Central memory CD8-positive, alpha-beta T cell (primary cell): ENCODE data around the gene PER2.
A peak's percentile ranks its signal among the peaks of the same experiment; 100 is the strongest.

ENCODE experiments used
- ATAC-seq: fragments of 150-1000 bp; cut with Tn5 transposase; replicated peaks from 2 replicates; pipeline ENCODE4 v1.10.0; 2022; ENCODE audit warnings: mild to moderate bottlenecking, moderate FRiP score, moderate number of reproducible peaks; ENCODE audit not compliant: poor library complexity, severe bottlenecking; ENCODE audit errors: extremely low read depth
- DNase-seq, 2 donors: peaks; one replicate each; pipeline ENCODE4 v3.0.0; 2021; ENCODE audit warnings: low spot score in 2 of 2
- H3K27ac Mint-ChIP-seq: one replicate; pipeline ENCODE4 v1.8.0; 2022; ENCODE audit warnings: low read depth, mild to moderate bottlenecking, moderate library complexity, mixed read lengths
- H3K27me3 Mint-ChIP-seq: one replicate; pipeline ENCODE4 v1.8.0; 2022; ENCODE audit warnings: mixed read lengths
- H3K36me3 Mint-ChIP-seq: one replicate; pipeline ENCODE4 v1.8.0; 2022; ENCODE audit warnings: mild to moderate bottlenecking, moderate library complexity, mixed read lengths; ENCODE audit not compliant: insufficient read depth
- H3K4me1 Mint-ChIP-seq: one replicate; pipeline ENCODE4 v1.8.0; 2022; ENCODE audit warnings: mixed read lengths
- H3K4me3 Mint-ChIP-seq: one replicate; pipeline ENCODE4 v1.8.0; 2022; ENCODE audit warnings: mild to moderate bottlenecking, moderate library complexity, mixed read lengths
- H3K9me3 Mint-ChIP-seq: one replicate; pipeline ENCODE4 v1.8.0; 2022; ENCODE audit warnings: mixed read lengths

Gene PER2

DNA sequence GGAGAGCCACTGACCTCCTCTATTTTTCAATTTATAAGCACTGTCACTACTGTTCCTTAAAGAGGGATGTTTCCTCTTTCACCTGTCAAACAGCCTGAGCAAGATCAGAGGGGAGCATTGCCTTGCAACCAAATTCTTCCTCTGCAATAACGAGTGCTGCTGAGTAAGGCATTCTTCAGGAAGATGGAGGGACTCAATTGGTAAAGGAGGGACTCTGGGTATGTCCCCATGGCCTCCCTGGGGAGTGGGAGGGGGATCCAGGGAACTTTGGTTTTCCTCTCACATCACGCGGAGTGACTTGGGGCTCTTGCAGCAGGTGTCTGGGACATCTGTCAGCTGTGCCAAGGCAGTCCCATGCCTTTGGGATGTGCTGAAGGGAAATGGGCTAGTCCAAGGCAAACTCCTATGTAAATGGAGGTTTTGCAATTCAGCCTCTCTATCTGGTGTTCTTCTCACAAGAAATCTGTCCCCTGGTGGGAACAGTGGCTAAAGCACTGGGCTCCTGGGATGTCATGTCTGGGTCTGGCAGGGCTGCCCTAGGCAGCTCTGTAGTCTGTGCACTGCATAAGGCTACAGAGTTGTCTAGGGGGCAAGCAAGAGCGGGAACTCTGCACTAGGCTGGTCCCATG lies 34.2 kb downstream of the PER2 start:
- Mint-ChIP-seq H3K4me3 (no peak overlapping the region), H3K9me3 (no peaks in the 10 kb centered on the region), H3K27me3 (no peaks in the 10 kb centered on the region), H3K4me1 (no peaks in the 10 kb centered on the region), H3K36me3 (peaks cover 17% of the 10 kb centered on the region), H3K27ac (no peak overlapping the region)
- ATAC-seq (no peak), DNase-seq (no peak)

DNA sequence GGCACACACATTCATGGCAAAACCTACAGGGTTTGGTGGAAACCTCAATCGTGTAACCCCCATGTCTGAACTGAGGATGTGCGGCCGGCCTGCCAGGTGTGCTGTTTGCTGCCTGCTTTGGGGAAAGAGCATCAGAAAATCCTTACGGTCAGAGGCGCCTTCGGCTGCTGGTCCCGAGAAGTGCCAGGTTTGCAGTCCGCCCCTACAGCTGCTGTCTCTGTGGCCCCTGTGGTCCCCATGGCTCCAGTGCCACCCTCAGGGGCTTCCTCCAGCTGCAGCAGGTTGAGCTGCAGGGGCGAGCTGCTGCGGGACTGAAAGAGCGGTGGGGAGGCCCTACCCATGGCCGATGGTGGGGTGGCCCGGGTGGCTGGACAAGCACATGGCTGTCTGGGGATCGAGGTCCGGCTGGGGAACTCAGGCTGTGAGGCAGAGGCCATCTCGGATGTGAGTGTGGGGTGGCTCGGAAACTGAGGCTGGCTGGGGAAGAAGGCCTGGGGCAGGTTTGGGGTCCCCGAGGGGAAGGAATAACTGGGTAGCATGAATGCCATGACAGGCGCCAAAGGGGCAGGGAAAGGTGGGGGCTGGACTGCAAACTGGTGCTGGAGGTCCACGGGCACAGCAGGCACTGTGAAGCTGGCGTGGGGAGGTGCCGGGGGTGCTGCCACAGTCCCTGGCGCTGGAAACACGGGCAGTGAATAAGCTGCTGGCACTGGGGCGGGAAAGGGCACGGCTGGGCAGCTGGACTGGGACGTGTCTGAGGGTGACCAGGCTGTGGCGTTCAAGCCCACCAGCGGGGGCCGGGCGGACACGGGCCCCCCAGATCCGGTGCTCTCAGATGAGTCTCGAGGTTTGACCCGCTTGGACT lies 35.4 kb downstream of the PER2 start:
- Mint-ChIP-seq H3K9me3 (no peaks in the 10 kb centered on the region), H3K4me3 (no peak overlapping the region), H3K27ac (no peak overlapping the region), H3K36me3 (peaks cover 17% of the 10 kb centered on the region), H3K4me1 (no peaks in the 10 kb centered on the region), H3K27me3 (no peaks in the 10 kb centered on the region)
- DNase-seq = no peak
- no peak for ATAC-seq

DNA sequence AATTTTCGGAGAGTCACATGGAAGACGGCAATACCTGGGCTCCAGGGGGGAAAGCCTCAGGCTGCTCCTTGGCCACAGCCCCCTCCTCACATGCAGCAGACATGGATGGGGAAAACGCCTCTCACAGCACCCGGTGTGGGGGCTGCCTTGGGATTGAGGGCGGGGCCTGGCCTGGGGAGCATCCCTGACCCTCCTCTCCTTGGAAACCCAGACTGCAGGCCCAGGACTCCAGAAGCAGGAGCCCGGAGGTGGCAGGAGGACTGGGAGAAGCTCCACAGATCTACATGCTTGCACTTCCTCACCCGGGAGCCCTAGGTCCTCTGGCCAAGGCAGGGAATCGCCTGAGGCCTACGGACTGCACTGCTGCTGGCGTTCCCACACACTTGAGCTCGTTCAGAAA lies 36.4 kb downstream of the PER2 start:
- DNase-seq (no peak), ATAC-seq (no peak)
- peaks cover 15% of the 10 kb centered on the region for H3K36me3 Mint-ChIP-seq
- H3K4me3 Mint-ChIP-seq = no peak overlapping the region
- H3K9me3 Mint-ChIP-seq = no peaks in the 10 kb centered on the region
- no peaks in the 10 kb centered on the region for H3K27me3 Mint-ChIP-seq
- no peaks in the 10 kb centered on the region for H3K4me1 Mint-ChIP-seq
- H3K27ac Mint-ChIP-seq = no peak overlapping the region

- no peak for DNase-seq
- ATAC-seq = no peak
- H3K27me3 Mint-ChIP-seq = no peaks in the 10 kb centered on the region
- peaks cover 13% of the 10 kb centered on the region for H3K36me3 Mint-ChIP-seq
- no peaks in the 10 kb centered on the region for H3K4me1 Mint-ChIP-seq
- no peak overlapping the region for H3K4me3 Mint-ChIP-seq
- H3K27ac Mint-ChIP-seq = no peak overlapping the region
- no peaks in the 10 kb centered on the region for H3K9me3 Mint-ChIP-seq
Observed at GRCh38 chr2:238251331-238251730, 37.1 kb downstream of the PER2 start.

DNA sequence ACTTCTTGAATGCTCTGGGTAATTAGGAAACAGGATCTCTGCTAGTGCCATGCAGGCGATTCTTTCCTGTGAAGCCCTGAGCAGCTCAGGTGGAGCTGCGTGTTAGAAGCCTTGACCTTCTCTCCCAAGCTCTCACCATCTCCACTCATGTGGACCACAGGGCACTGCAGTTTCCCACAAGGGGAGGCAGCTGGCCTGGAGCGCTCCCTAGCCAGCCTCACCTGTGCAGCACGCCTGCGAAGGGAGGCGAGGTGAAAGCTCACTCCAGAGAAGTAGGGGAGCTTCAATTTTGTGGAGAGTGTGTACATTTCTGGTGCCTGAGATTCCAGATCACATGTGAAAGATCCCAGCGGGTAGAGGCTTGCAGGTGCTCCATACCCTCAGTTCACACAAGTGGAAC lies 37.5 kb downstream of the PER2 start:
- Mint-ChIP-seq H3K27me3 (no peaks in the 10 kb centered on the region), H3K27ac (no peak overlapping the region), H3K36me3 (peaks cover 13% of the 10 kb centered on the region), H3K4me3 (no peak overlapping the region), H3K4me1 (no peaks in the 10 kb centered on the region), H3K9me3 (no peaks in the 10 kb centered on the region)
- DNase-seq (no peak), ATAC-seq (no peak)

GRCh38 chr2:238247841-238248453 lies 40.5 kb downstream of the PER2 start:
- no peak for DNase-seq
- peaks cover 11% of the 10 kb centered on the region for H3K36me3 Mint-ChIP-seq
- no peaks in the 10 kb centered on the region for H3K4me1 Mint-ChIP-seq
- H3K4me3 Mint-ChIP-seq = no peak overlapping the region
- no peaks in the 10 kb centered on the region for H3K27me3 Mint-ChIP-seq
- no peak overlapping the region for H3K27ac Mint-ChIP-seq
- no peak for ATAC-seq
- H3K9me3 Mint-ChIP-seq = no peaks in the 10 kb centered on the region

DNA sequence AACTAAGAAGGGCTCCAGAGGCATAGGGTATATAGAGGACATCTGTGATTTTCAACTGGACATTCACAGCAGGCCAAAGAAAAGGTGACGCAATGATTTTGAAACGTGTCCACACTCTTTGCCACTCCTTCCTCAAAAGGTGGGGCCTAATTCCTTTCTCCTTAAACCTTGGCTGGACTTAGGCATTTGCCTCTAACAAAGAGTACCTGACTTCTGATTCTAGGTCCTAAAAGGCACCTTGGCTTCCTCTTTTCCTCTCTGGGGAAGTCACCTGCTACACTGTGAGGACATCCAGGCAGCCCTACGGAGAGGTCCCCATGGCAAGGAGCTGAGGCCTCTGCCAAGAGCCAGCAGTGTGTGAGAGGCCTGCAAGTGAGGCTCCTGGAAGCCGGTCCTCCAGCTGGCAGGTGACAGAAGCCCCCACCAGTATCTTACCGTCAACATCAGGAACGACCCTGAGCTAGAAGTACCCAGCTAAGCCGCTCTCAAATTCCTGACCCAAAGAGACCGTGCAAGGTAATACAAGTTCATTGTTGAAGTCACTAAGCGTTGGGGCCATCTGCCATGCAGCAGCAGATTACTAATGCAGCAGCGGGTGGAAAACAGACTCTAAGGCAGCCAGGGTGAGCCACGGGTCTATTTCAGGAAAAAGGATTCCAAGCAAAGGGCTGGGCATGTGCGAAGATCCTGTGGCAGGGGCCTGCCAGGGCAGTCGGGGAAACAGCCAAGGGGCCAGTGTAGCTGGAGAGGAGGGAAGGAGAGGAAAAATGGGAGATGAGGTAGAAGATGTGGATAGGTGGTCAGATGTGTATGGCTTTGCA lies 41.2 kb downstream of the PER2 start:
- Mint-ChIP-seq H3K27ac (no peak overlapping the region), H3K4me3 (no peak overlapping the region), H3K4me1 (no peaks in the 10 kb centered on the region), H3K36me3 (peaks cover 11% of the 10 kb centered on the region), H3K9me3 (no peaks in the 10 kb centered on the region), H3K27me3 (no peaks in the 10 kb centered on the region)
- no peak for ATAC-seq
- DNase-seq = no peak

- DNase-seq (no peak), ATAC-seq (no peak)
- no peak overlapping the region for H3K27ac Mint-ChIP-seq
- H3K4me1 Mint-ChIP-seq = peaks cover 6% of the 10 kb centered on the region
- H3K4me3 Mint-ChIP-seq = no peak overlapping the region
- no peaks in the 10 kb centered on the region for H3K27me3 Mint-ChIP-seq
- no peaks in the 10 kb centered on the region for H3K9me3 Mint-ChIP-seq
- peaks cover 10% of the 10 kb centered on the region for H3K36me3 Mint-ChIP-seq
Observed at GRCh38 chr2:238244151-238244550, 44.3 kb downstream of the PER2 start.

DNA sequence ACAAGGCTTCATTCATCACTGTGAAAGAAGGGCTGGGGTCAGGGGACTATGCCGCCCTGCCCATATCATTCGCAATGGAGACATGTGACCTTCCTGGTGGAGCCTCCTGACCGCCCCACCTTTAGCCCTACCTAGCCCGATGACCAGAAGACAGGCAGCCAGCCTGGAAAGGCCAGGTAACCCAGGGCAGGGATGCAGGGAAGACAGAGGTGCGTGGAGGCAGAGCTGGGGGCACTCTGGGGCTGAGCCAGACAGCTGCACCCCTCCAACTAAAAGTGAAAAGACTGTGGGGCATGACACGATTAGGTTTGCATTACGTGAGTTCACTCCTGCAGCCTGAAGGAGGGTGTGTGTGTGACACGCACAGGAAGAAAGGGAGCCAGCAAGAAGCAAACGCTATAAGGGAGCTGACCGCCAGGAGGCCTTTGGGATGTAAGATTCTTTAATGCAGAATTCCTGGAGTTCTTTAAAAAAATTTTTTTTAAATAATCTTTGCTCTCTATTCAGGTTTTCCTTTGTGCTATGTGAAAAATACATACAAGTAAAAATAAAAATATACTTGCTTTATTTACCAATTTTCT lies 44.8 kb downstream of the PER2 start:
- Mint-ChIP-seq H3K4me1 (peaks cover 6% of the 10 kb centered on the region), H3K9me3 (no peaks in the 10 kb centered on the region), H3K27me3 (no peaks in the 10 kb centered on the region), H3K36me3 (peaks cover 10% of the 10 kb centered on the region), H3K27ac (no peak overlapping the region), H3K4me3 (no peak overlapping the region)
- DNase-seq = no peak
- no peak for ATAC-seq

DNA sequence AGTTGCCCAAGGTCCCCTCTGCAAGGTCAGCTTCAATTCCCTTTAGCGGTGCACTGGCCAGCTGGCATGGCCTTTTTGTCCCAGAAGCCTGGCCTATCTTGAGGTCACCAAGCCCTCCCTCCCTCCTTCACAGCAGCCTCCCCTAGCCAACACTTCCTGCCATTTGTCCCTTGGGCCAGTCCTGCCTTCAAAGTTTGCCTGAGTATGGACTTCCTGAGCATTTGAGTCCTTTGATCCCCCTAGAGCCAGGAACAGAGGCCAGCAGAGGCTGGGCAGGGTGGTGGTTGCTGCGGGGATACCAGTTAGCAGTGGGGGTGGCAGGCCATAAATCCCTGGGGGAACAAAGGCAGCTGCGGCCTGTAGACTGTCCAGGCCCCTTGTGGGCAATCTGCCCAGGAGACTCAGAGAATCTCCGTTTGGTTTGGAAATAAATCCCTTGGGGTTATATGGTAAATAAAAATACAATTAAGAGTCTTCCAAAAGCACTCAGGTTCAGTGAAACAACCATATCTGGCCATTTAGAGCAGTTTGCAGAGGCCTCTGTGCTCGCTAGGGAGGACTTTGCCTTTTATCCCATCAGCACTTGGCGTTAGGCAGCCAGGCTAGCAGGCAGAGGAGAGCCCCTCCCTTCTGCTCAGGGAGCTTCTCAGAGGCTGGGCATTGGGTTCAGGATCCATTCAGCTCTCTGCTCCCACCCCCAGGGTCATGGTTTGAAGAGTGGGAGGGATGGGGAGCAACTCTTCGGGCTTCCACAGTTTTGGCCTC lies 45.5 kb downstream of the PER2 start:
- H3K27me3 Mint-ChIP-seq = no peaks in the 10 kb centered on the region
- H3K9me3 Mint-ChIP-seq = no peaks in the 10 kb centered on the region
- no peak overlapping the region for H3K4me3 Mint-ChIP-seq
- DNase-seq (no peak), ATAC-seq (no peak)
- peaks cover 6% of the 10 kb centered on the region for H3K4me1 Mint-ChIP-seq
- no peak overlapping the region for H3K27ac Mint-ChIP-seq
- H3K36me3 Mint-ChIP-seq = peaks cover 10% of the 10 kb centered on the region

GRCh38 chr2:238241970-238242369 lies 46.4 kb downstream of the PER2 start:
- H3K27ac Mint-ChIP-seq = no peak overlapping the region

More at GRCh38 chr2:238241970-238242369, 46.4 kb downstream of the PER2 start:
- DNase-seq (no peak), ATAC-seq (no peak)
- H3K4me1 Mint-ChIP-seq = peaks cover 6% of the 10 kb centered on the region
- H3K36me3 Mint-ChIP-seq = peaks cover 10% of the 10 kb centered on the region
- no peaks in the 10 kb centered on the region for H3K27me3 Mint-ChIP-seq
- peak overlapping the region; percentile 87 for H3K4me3 Mint-ChIP-seq
- no peaks in the 10 kb centered on the region for H3K9me3 Mint-ChIP-seq
